GM12892 (cell line): ENCODE data around the gene LDAH.

Experiments used
- POLR2A ChIP-seq: IDR thresholded peaks from 2 replicates; pipeline ENCODE4 v1.6.1; 2011; ENCODE audit warnings: low read depth, low read length, control low read depth
- POLR2AphosphoS5 ChIP-seq: IDR thresholded peaks from 2 replicates; pipeline ENCODE4 v1.6.1; 2011; ENCODE audit warnings: low read depth, low read length, control low read depth
- TAF1 ChIP-seq: IDR thresholded peaks from 2 replicates; pipeline ENCODE4 v1.6.1; 2011; ENCODE audit warnings: low read depth, mild to moderate bottlenecking, control low read depth, low read length, borderline replicate concordance

DNA sequence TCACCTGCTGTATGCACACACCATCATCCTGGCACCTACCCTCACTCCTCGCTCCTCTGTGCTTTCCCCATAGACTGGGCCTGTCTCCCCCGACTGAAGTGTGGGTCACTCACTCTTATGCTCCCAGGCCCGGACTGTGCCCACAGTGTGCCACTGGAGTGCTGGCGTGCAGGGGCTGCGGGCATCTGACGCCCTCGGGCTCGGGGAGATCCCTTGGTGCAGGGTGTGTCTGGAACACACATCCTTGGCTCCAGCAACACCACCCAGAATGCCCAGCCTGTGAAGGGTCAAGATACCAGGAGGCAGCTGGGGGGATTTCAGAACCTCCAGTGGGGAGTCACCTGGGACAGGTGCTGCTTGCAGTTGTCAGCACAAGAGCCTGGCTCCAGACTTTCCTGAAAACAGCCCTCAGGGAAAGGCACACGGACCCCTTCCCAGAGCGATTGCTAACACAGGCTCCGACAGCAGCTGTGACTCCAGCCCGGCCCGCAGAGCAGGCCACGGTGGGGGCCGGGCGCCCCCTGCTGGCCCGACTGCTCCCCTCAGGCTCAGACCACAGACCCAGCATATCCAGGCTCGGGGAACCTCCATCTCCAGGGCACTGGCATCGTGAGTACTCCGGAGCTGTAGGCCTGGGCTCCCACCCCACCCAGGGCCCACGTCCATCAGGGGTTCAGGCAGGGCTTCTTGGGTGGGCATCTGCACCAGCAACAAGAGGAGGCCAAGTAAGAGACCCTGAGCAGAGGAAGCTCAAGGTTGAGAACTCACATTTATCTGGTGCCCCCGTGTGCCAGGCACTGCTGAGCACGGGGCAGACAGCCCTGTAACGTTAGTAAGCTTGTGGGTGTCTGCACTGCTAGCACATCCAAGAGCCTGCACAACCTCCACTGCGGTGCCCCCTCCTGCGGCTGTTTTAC is 180.6 kb downstream of the LDAH start:
- no peak for TF ChIP-seq POLR2A
- TF ChIP-seq TAF1: no peak
- no peak for TF ChIP-seq POLR2AphosphoS5
